ENCODE data around the gene ST6GALNAC3.

- TF ChIP-seq POLR2A (IDR thresholded peaks at IDR 0.05), result no peak
- TF ChIP-seq, protein P1, sequence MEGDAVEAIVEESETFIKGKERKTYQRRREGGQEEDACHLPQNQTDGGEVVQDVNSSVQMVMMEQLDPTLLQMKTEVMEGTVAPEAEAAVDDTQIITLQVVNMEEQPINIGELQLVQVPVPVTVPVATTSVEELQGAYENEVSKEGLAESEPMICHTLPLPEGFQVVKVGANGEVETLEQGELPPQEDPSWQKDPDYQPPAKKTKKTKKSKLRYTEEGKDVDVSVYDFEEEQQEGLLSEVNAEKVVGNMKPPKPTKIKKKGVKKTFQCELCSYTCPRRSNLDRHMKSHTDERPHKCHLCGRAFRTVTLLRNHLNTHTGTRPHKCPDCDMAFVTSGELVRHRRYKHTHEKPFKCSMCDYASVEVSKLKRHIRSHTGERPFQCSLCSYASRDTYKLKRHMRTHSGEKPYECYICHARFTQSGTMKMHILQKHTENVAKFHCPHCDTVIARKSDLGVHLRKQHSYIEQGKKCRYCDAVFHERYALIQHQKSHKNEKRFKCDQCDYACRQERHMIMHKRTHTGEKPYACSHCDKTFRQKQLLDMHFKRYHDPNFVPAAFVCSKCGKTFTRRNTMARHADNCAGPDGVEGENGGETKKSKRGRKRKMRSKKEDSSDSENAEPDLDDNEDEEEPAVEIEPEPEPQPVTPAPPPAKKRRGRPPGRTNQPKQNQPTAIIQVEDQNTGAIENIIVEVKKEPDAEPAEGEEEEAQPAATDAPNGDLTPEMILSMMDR (IDR thresholded peaks at IDR 0.05), result no peak
Observed at GRCh38 chr1:76302711-76303339, 228.3 kb downstream of the ST6GALNAC3 start.
